Pancreas (tissue), 10 donors: ENCODE data around the gene LTBP1. TPM values are rescaled to one million over a fixed set of nuclear protein-coding genes. Genes with fewer than 3 reads are reported as not detected.
A peak's percentile ranks its signal among the peaks of the same experiment; 100 is the strongest.

ENCODE experiments used
- ATAC-seq, 4 donors: fragments of 200-7000 bp; cut with Tn5 transposase; one replicate each; pipeline versions ENCODE4 v1.8.0 to v1.9.1; 2020; ENCODE audit warnings: mild to moderate bottlenecking in 4 of 4, moderate library complexity in 4 of 4
- DNase-seq, 6 donors: peaks; one replicate each; pipeline ENCODE4 v3.0.0-alpha.2; 2020
- FAIRE-seq: peaks from 2 replicates; lab custom pipeline; 2012; peaks lifted over from hg19 to GRCh38; lab: Jason Lieb, UNC
- H3K27ac ChIP-seq, 4 donors: fragments of 200-600 bp; sonication (generic); 1 replicate in 3 of 4; 2 replicates in 1 of 4; pipeline versions ENCODE4 v1.5.0 to v1.8.0; 2020
- H3K27me3 ChIP-seq, 4 donors: fragments of 200-600 bp; one replicate each; pipeline ENCODE4 v1.8.0; 2021
- H3K36me3 ChIP-seq, 3 donors: fragments of 200-600 bp; sonication (generic) in 1 of 3; one replicate each; pipeline versions ENCODE4 v1.5.0 to v1.8.0; 2020 to 2021
- H3K4me1 ChIP-seq, 3 donors: fragments of 200-600 bp; one replicate each; pipeline ENCODE4 v1.8.0; 2021
- H3K4me3 ChIP-seq, 4 donors: fragments of 200-600 bp; sonication (generic) in 2 of 4; one replicate each; pipeline versions ENCODE4 v1.5.0 to v1.8.0; 2020 to 2021
- H3K9me3 ChIP-seq, 4 donors: fragments of 200-600 bp; one replicate each; pipeline ENCODE4 v1.8.0; 2021
- WGBS, 2 donors: extraction: QIAGEN DNeasy Blood & Tissue Kit; methylation state at CpG; one replicate each; pipeline ENCODE4 v1.1.7; 2013; 5-methylcytosine and 5-hydroxymethylcytosine counted together
- intact Hi-C, 3 donors: fragments of 100-400 bp; cut with DNase I; formaldehyde crosslinking; loops; one replicate each; pipeline versions ENCODE4 v1.11.1 to v1.14.2; 2022
- polyA plus RNA-seq, 2 donors: library from polyadenylated mRNA; stranded (reverse); fragments of 200-250 nt; gene quantifications; one replicate each; pipeline ENCODE4 v1.2.3, GENCODE V29; 2013
- total RNA-seq, 6 donors: library from RNA; stranded (reverse); fragmentation: NEBNext Ultra II Directional in 4 of 6; extraction: Animal tissue kit (Norgen Biotek cat#: 25700) in 4 of 6; gene quantifications; one replicate each; pipeline versions ENCODE4 v1.2.1 to v1.2.4, GENCODE V29; 2021 to 2023
- TF ChIP-seq, protein P1 (sequence below), 4 donors: fragments of 200-600 bp; sonication (generic) in 3 of 4; IDR thresholded peaks; one replicate each; pipeline versions ENCODE4 v1.5.0 to v1.8.0; 2021; ENCODE audit warnings: antibody characterized with exemption in 4 of 4
- donor health status: healthy with polysubstance abuse.
- donor health status: DM: no; HTN: no; CAD: no; lungs with moderate emphysema.
- donor health status: DM: no; HTN: no; CAD: no.
- donor health status: control.
- donor health status: control.
- donor health status: Bipolar disorder and iron deficiency.
- donor health status: DM: yes; HTN: yes; CAD: no.
- donor health status: DM: no; HTN: no; CAD: no.
- donor health status: DM: no; HTN: no; CAD: no.
- donor health status: DM: yes; HTN: yes; CAD: no.

Gene LTBP1
- total and polyA plus RNA-seq, 8 donors: 0.83 to 21.2 (median 2.6) TPM

DNA sequence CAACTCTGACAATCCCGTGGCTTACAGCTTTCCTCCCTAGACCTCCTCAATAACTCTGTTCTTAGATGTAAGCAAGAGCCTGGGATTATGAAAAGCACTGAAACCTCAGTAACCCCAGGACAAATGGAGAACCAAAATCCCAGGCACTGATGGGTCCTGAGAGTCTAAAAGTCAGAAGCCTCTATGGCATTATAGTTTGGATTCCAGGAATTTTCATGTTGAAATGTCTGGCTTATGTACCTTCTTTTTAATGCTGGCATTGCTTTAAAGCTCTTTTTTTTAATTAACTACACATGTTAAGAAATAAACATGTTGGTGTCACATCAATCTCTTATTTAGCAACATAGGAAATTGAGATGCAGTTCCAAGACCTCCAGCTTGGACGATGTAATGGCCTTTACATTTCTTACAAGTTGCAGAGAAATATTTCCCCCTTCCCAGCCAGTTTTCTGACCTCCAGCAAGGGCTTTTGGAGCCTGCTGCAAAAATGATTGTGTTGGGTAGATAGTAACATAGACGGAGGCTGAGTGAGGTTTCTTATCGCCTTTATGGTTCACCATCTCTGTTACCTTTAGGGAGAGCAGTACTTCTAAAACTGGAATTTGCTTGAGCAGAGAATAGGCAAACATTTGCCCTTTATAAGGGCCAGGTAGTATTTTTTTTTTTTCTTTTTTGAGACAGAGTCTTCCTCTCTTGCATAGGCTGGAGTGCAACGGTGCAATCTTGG lies 444.9 kb downstream of the LTBP1 start:
- no peaks in the 10 kb centered on the region for H3K9me3 ChIP-seq
- no peaks in the 10 kb centered on the region for H3K4me1 ChIP-seq
- no peak overlapping the region for H3K4me3 ChIP-seq
- WGBS, 2 donors: 75 to 77% methylated on average over 5 of the region's 5 CpGs
- ATAC-seq (no peak), DNase-seq (no peak), FAIRE-seq (no peak)
- H3K36me3 ChIP-seq: no peaks in the 10 kb centered on the region
- intact Hi-C loops: no loop called here
- no peak overlapping the region for H3K27ac ChIP-seq
- H3K27me3 ChIP-seq: no peaks in the 10 kb centered on the region
- TF ChIP-seq, protein P1, sequence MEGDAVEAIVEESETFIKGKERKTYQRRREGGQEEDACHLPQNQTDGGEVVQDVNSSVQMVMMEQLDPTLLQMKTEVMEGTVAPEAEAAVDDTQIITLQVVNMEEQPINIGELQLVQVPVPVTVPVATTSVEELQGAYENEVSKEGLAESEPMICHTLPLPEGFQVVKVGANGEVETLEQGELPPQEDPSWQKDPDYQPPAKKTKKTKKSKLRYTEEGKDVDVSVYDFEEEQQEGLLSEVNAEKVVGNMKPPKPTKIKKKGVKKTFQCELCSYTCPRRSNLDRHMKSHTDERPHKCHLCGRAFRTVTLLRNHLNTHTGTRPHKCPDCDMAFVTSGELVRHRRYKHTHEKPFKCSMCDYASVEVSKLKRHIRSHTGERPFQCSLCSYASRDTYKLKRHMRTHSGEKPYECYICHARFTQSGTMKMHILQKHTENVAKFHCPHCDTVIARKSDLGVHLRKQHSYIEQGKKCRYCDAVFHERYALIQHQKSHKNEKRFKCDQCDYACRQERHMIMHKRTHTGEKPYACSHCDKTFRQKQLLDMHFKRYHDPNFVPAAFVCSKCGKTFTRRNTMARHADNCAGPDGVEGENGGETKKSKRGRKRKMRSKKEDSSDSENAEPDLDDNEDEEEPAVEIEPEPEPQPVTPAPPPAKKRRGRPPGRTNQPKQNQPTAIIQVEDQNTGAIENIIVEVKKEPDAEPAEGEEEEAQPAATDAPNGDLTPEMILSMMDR (IDR thresholded peaks at IDR 0.05): no peak

DNA sequence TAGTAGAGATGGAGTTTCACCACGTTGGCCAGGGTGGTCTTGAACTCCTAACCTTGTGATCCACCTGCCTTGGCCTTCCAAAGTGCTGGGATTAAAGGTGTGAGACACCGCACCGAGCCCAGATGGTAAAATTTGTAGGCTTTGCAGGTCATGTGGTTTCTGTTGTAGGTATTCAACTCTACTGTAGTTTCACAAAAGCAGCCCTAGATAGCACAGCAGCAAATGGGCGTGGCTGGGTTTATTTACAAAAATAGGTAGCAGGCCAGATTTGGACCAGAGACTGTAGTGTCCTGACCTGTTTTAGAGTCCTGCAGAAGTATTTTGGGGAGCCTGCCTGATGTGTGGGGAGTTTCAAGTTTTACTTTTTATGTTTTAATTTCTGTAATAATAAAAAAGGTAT lies 445.6 kb downstream of the LTBP1 start:
- no peak for FAIRE-seq

DNA sequence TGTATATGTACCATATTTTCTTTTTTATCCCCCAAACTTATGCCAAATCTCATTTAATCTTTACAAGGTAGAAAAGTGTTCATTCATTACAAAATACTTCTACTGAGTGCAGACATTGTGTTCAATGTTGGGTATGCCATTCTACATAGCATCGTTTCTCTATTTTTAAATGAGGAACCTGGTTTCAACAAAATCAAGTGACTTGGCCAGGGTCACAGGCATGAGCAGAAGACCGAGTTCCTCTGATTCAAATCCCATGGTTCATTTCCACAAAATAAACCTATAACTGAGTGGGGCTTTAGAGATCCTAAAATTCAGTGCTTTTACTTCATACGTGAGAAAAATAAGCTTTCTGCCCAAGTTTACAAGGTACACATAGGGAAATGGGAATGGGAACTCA lies 448.3 kb downstream of the LTBP1 start:
- no peaks in the 10 kb centered on the region for H3K9me3 ChIP-seq
- H3K4me1 ChIP-seq: no peaks in the 10 kb centered on the region
- intact Hi-C loops: no loop called here
- H3K27ac ChIP-seq: no peak overlapping the region
- TF ChIP-seq, protein P1 (IDR thresholded peaks at IDR 0.05): no peak
- DNase-seq: no peak
- no peaks in the 10 kb centered on the region for H3K36me3 ChIP-seq
- H3K27me3 ChIP-seq: no peaks in the 10 kb centered on the region
- ATAC-seq: no peak
- WGBS, 2 donors: 92 to 94% methylated on average over 3 of the region's 3 CpGs
- H3K4me3 ChIP-seq: no peak overlapping the region
- FAIRE-seq: no peak

More for the DNA sequence above, 445.6 kb downstream of the LTBP1 start:
- ATAC-seq (no peak), DNase-seq (no peak)
- H3K9me3 ChIP-seq: no peaks in the 10 kb centered on the region
- no peaks in the 10 kb centered on the region for H3K36me3 ChIP-seq
- no peak overlapping the region for H3K4me3 ChIP-seq
- no peaks in the 10 kb centered on the region for H3K4me1 ChIP-seq
- no peaks in the 10 kb centered on the region for H3K27me3 ChIP-seq
- 86 to 90% methylated on average over 4 of the region's 4 CpGs for WGBS, 2 donors
- intact Hi-C loops: no loop called here
- TF ChIP-seq, protein P1 (IDR thresholded peaks at IDR 0.05): no peak
- H3K27ac ChIP-seq: no peak overlapping the region

DNA sequence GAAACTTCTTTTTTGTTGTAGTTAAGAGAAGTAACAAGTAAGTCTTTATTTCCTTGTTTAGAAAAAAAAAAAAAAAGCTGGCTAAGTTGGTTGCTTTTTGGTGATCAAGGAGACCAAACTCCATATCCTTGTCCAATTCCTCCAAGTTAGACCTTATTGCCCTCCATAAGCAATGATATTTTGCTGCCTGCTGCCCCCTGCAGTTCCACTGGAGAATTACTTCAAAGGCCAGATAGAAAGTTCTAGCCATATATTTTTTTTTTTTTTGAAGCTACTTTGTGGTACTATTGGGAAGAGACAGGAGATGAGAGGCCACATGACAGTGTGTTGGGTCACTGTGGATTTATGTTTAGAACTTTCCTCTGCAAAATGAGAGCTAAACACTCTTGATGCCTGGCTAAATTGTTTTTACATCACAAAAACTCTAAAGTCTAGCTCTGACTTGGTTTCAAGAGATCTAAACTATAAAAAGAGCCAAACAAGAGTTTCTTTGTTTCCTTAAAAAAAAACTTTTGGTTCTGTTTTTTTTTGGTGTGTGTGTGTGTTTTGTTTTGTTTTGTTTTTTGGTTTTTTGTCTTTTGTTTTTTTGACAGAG lies 449.0 kb downstream of the LTBP1 start:
- Histone ChIP-seq H3K27ac (no peak overlapping the region), H3K4me3 (no peak overlapping the region), H3K27me3 (no peaks in the 10 kb centered on the region), H3K4me1 (no peaks in the 10 kb centered on the region), H3K36me3 (no peaks in the 10 kb centered on the region), H3K9me3 (no peaks in the 10 kb centered on the region)
- ATAC-seq (peak in 3 of 4 donors; percentile 53 to 68 (median 56)), FAIRE-seq (no peak), DNase-seq (peak in 3 of 6 donors; percentile 45 to 66 (median 49))
- intact Hi-C loops: no loop called here
- TF ChIP-seq, protein P1 (IDR thresholded peaks at IDR 0.05): peak in 2 of 4 donors; percentile 34 to 45

DNA sequence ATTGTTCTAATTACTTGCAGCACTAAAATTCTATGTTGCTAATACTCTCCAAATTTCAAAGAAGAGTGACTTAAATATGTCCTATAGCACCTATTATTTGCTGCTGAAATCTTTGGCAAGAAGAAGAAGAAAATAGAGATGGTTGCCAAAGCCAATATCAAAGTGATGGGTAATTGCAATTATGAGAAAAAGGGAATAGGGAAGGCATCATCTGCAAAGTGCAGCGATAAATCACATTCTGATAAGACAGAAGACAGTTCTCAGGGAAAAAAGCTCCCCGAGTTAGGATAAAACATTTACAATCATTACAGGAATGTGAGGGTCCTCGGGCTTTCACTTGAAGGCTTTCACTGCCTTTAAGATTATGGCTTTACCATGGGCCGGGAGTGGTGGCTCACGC lies 457.6 kb downstream of the LTBP1 start:
- no peaks in the 10 kb centered on the region for H3K36me3 ChIP-seq
- WGBS, 2 donors: 78 to 85% methylated on average over 5 of the region's 5 CpGs
- TF ChIP-seq, protein P1 (IDR thresholded peaks at IDR 0.05): no peak
- no peaks in the 10 kb centered on the region for H3K9me3 ChIP-seq
- H3K4me3 ChIP-seq: no peak overlapping the region
- H3K27ac ChIP-seq: no peak overlapping the region
- FAIRE-seq (no peak), ATAC-seq (no peak), DNase-seq (no peak)
- H3K27me3 ChIP-seq: no peaks in the 10 kb centered on the region
- intact Hi-C loops: no loop called here
- H3K4me1 ChIP-seq: no peaks in the 10 kb centered on the region
